Measurements from ENCODE around the gene CC2D1A.
A peak's percentile ranks its signal among the peaks of the same experiment; 100 is the strongest.

Gene CC2D1A

DNA sequence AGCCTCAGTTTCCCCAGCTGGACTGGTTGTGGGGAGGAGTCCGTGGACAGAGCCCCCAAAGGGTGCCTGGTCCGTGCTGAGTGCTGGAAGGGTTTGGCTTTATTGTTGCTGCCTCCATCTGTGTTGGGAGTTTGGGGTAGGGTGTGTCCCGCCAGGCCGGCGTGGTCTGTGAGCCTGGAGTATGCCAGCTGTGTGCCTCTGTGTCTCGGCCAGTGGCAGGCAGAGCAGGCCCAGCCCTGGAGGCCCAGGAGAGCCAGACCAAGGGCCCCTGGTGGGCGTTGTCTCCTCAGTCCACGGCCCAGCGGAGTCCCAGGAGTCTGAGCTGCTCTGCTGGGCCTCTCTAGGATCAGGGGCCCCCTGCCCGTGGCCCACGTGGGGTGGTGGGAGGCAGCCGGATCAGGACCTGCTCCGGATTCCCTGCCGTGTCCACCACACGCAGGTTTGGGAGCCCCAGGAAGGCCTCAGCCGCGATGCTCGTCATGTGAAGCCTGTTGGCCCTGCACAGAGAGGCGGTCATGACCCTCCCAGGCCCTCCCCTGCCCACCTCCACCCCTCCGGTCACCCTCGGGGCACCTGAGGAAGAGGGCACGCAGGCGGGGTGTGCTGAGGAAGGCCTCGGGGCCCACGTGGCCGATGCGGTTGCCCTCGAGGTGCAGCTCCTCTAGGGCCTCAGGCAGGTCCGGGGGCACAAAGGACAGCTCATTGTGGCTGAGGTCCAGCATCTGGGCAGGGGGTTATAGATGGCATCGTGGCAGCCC lies 25.6 kb downstream of the CC2D1A start:
- Mint-ChIP-seq H3K36me3 (ENCODE audit: low read depth) (peaks cover 27% of the 10 kb centered on the region), H3K27me3 (peaks cover 3% of the 10 kb centered on the region), H3K27ac (no peak overlapping the region), H3K9me3 (no peaks in the 10 kb centered on the region), H3K4me1 (ENCODE audit: low read depth) (peaks cover under 1% of the 10 kb centered on the region), H3K4me3 (no peak overlapping the region)
- no peak for DNase-seq

DNA sequence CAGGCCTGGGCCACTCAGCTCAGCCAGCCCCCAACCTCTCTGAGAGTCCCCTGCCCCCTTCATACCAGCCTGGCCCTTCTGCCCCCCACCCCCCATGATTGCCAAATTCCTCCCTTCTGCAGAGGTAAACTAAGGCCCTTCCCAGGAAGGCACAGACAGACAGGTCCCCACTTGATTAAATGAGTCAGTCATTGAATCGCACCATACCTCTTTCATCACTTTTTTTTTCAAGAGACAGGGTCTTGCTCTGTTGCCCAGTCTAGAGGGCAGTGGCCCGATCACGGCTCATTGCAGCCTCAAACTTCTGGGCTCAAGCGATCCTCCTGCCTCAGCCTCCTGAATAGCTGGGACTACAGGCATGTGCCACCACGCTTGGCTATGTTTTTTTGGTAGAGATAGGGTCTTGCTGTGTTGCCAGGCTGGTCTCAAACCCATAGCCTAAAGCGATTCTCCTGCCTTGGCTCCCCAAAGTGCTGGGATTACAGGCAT lies 26.2 kb downstream of the CC2D1A start:
- H3K4me3 Mint-ChIP-seq = no peak overlapping the region
- peaks cover 3% of the 10 kb centered on the region for H3K27me3 Mint-ChIP-seq
- peaks cover 20% of the 10 kb centered on the region for H3K36me3 Mint-ChIP-seq (ENCODE audit: low read depth)
- no peaks in the 10 kb centered on the region for H3K9me3 Mint-ChIP-seq
- DNase-seq = no peak
- H3K27ac Mint-ChIP-seq = no peak overlapping the region
- H3K4me1 Mint-ChIP-seq (ENCODE audit: low read depth) = no peaks in the 10 kb centered on the region

DNA sequence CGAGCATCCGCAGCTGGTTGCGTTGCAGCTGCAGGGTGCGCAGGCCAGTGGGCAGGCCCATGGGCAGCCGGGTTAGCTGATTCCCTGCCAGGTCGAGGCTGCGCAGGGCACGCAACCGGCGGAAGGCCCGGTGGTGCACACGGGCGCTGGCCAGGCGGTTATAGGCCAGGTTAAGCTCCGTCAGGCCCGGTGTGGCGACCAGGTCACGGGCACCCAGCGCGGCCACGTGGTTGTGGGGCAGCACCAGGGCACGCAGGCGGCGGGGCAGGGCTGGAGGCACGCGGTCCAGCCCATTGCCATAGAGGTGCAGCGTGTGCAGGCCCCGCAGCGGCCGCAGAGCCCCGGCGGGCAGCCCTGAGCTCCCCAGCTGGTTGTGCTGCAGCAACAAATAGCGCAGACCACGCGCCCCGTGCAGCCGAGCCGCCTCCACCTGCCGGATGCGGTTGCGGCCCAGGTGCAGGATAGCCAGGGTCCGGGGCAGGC lies 27.0 kb downstream of the CC2D1A start:
- Mint-ChIP-seq H3K4me3 (no peak overlapping the region), H3K36me3 (ENCODE audit: low read depth) (peaks cover 15% of the 10 kb centered on the region), H3K27me3 (peaks cover 7% of the 10 kb centered on the region), H3K4me1 (ENCODE audit: low read depth) (no peaks in the 10 kb centered on the region), H3K27ac (no peak overlapping the region), H3K9me3 (no peaks in the 10 kb centered on the region)
- no peak for DNase-seq

DNA sequence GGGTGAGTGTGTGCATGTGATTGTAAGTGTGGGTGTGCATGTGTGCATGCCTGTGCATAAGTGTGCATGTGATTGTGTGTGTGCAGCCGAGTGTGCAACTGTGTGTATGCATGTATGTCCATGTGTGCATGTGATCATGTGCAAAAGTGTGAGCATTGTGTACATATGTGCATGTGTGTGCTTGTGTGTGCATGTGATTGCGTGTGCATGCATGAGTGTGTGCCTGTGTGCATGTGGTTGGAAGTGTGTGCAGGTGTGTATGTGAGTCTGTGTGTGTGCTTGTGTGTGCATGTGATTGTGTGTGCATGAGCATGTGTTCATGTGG lies 28.7 kb downstream of the CC2D1A start:
- Mint-ChIP-seq H3K27me3 (peaks cover 7% of the 10 kb centered on the region), H3K9me3 (no peaks in the 10 kb centered on the region), H3K4me3 (no peak overlapping the region), H3K36me3 (ENCODE audit: low read depth) (peaks cover 4% of the 10 kb centered on the region), H3K27ac (no peak overlapping the region), H3K4me1 (ENCODE audit: low read depth) (no peaks in the 10 kb centered on the region)
- DNase-seq = no peak

DNA sequence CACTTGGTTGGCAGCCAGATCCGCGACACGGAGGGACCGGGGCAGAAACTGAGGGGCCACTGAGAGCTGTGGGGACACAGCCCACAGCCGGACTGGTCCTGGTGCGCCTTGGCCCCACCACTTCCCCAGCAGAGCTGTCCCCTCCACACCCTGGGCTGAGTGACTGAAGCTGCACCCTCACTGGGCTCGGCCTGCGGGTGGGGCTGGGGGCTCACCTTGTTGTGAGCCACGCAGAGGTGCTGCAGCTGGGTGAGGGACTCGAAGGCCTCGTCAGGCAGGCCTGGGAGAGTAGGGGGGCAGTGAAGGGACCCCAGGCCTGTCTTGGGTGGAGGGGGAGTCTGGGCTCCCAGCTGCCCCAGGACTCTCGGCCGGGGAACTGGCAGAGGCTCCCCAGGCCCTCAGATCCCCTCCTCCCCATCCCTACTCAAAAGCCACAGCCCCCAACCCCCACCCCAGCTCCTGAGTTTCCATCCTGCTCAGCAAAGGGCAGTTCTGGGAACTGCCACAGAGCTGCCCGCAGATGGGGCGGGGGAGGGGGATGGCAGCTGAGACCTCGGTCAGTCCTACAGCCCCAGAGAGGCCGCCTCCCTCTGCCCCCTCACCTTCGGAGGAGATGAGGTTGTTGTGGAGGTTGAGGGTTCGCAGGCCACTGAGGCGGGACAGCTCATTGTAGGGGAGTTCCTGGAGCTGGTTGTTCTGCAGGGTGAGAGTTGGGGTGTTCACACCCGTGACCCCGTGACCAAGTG lies 29.9 kb downstream of the CC2D1A start:
- Mint-ChIP-seq H3K4me1 (ENCODE audit: low read depth) (no peaks in the 10 kb centered on the region), H3K27me3 (peaks cover 7% of the 10 kb centered on the region), H3K27ac (no peak overlapping the region), H3K4me3 (no peak overlapping the region), H3K36me3 (ENCODE audit: low read depth) (peaks cover 2% of the 10 kb centered on the region), H3K9me3 (no peaks in the 10 kb centered on the region)
- no peak for DNase-seq

DNA sequence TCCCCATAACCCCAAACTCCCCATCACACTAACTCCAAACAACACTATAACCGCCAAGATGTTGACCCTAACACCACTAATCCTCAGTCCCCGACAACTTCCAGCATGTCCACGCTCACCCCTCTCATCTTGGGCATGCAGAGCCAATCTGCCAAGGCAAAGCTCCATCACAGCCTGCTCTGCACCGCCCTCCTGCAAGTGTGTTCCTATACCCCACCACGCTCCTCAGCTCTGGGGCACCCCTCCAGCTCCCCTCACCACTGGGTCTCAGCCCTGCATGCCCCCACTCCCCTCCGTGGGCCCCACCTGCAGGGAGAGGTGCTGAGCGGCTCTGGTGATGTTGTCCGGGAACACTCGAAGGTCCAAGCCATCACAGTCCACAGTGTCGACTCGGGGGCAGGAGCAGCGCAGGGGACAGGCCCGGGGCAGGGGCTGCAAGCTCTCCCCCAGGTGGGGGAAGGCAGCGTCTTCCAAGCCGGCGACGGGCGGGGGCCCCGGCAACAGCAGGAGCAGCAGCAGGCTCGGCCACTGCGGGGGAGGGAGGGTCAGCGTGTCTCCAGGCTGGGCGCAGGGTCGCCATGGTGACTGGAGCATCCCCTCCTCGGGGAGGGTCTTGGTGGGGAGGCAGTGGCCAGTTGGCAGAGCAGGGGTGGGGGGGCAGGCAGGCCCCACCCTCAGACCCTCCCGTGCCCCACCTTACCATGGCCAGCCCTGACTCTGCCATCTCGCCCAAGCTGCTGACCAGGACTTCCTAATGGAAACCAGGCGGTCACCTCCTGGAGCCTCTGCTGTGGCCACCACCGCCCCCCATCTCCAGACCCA lies 31.7 kb downstream of the CC2D1A start:
- Mint-ChIP-seq H3K9me3 (no peaks in the 10 kb centered on the region), H3K4me1 (ENCODE audit: low read depth) (no peaks in the 10 kb centered on the region), H3K27ac (no peak overlapping the region), H3K36me3 (ENCODE audit: low read depth) (no peaks in the 10 kb centered on the region), H3K27me3 (peaks cover 7% of the 10 kb centered on the region), H3K4me3 (no peak overlapping the region)
- DNase-seq = no peak

DNA sequence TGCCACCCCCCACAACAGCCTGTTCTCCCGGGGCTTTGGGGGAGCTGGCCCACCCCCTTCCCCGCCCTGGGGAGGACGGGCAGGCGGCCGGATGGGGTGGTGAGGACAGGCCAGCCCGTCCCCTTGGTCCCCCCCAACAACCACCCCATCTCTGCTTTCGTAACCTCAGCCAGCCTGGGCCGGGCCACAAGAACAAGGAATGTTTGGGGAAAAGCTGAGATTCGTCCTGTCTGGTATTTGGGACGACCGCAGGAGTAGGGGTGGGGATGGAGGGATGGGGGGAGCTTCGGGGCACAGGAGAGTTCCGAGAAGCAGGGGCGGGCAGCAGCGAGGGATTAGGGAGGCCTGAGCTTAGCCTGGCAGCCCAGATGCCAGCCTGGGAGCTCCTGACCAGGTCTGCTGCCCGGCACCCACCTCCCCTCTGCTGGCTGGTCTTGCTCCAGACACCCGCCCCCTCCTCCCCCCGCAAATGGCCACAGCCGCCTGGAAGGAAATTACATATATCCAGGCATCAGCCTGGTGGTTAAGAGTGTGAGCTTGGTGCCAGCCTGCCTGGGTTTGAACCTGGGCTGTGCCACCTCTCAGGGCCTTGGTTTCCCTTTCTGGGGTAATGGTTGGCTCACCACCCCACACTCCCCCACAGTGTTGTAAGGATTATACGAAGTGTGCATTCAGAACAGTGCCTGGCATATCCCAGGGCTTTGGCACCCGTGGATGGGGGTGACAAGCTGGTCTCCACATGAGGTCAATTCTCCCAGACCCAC lies 32.5 kb downstream of the CC2D1A start, which contains the start of gene PODNL1:
Gene PODNL1 (minus strand): TSS at position 117 of the 764 bp plus-strand sequence. CDS start 236 bp downstream, outside the sequence.
- Mint-ChIP-seq H3K27me3 (peaks cover 7% of the 10 kb centered on the region), H3K4me3 (no peak within 1 kb of the TSS)

DNA sequence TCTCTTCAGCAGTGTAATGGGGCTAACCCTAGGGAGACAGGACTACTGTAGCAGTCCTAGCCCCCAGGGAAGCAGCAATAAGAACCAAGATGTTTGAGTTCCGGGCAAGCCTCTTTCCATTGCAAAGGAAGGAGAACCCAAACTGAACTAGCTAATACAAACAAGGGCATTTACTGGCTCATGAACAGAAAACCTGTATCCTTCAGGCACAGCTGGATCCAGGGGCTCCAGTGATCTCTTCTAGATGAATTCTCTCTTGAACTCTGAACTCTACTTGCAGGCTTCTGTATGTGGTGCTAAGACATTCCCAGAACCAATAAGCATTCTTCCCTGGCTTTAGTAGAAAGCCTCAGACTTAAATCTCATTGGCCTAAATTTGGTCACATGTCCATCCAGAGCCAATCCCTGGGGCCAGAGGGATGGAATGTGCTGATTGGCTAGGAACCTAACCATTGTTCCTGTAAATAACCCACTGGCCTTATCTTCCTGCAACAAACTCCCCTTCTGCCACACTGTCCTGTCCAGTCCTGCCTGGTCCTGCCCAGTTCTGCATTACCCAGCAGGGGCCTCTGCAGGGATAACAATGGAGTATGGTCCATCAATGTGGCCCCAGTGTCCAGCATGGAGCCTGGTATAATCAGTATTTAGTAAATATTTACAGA lies 36.2 kb downstream of the CC2D1A start:
- Mint-ChIP-seq H3K27ac (no peak overlapping the region), H3K36me3 (ENCODE audit: low read depth) (no peaks in the 10 kb centered on the region), H3K9me3 (no peaks in the 10 kb centered on the region), H3K4me1 (ENCODE audit: low read depth) (no peaks in the 10 kb centered on the region), H3K27me3 (peaks cover 4% of the 10 kb centered on the region), H3K4me3 (no peak overlapping the region)
- DNase-seq = no peak

More for the DNA sequence above, 32.5 kb downstream of the CC2D1A start, which contains the start of gene PODNL1:
- Mint-ChIP-seq H3K9me3 (no peaks in the 10 kb centered on the region), H3K27ac (no peak within 1 kb of the TSS), H3K4me1 (ENCODE audit: low read depth) (no peaks in the 10 kb centered on the region), H3K36me3 (ENCODE audit: low read depth) (no peaks in the 10 kb centered on the region)
- no peak for DNase-seq

DNA sequence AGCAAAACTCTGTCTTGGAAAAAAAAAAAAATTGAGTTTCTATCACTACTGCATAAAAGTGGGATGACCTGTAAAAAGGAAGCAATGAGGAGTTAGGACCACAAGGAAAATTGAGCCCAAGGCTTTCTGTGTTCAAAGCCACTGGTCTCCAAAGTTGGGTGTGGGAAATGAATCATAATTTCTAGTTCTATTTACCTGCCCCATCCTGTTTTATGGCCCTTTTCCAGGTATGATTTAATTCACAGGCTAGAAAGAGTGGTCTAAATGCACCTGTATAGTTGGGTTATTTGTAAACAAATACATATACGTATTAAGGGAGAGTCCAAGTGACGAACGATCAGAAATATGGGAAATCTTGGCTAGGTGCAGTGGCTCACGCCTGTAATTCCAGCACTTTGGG lies 40.4 kb downstream of the CC2D1A start:
- no peaks in the 10 kb centered on the region for H3K4me1 Mint-ChIP-seq (ENCODE audit: low read depth)
- no peaks in the 10 kb centered on the region for H3K27me3 Mint-ChIP-seq
- no peak overlapping the region for H3K4me3 Mint-ChIP-seq
- no peaks in the 10 kb centered on the region for H3K9me3 Mint-ChIP-seq
- DNase-seq = no peak
- H3K27ac Mint-ChIP-seq = no peak overlapping the region
- no peaks in the 10 kb centered on the region for H3K36me3 Mint-ChIP-seq (ENCODE audit: low read depth)

DNA sequence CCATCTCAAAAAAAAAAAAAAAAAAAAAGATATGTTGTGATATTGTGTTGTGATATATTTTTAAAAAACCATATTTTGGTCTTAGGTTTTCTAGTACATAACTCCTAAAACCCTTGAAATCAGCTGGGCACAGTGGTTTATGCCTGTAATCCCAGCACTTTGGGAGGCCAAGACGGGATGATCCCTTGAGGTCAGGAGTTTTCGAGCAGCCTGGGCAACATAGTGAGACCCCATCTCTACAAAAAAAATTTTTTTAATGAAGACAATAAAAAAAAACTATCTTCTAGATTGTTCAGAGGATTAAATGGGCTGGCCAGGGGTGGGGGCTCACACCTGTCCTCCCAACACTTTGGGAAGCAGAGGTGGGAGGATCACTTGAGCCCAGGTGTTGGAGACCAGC lies 45.0 kb downstream of the CC2D1A start:
- Mint-ChIP-seq H3K27ac (no peak overlapping the region), H3K9me3 (no peaks in the 10 kb centered on the region), H3K4me1 (ENCODE audit: low read depth) (peaks cover 22% of the 10 kb centered on the region), H3K4me3 (no peak overlapping the region), H3K36me3 (ENCODE audit: low read depth) (peaks cover 25% of the 10 kb centered on the region), H3K27me3 (no peaks in the 10 kb centered on the region)
- no peak for DNase-seq

DNA sequence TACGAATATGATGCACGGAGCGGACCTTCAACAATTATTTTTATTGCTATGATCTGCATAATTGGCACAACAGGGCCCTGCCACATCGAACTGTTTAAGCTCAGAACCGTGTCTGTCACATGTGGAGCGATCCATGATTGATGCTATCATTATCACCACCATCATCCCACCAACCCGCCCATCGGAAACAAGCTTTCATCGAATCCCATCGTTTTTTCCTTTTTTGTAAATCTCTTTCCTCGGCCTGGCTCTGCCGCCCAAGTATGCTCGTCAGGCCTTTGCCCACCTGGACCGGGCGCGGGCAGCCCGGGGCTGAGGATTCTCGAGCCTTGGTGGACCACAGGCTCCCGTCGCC lies 45.8 kb downstream of the CC2D1A start:
- Mint-ChIP-seq H3K9me3 (no peaks in the 10 kb centered on the region), H3K36me3 (ENCODE audit: low read depth) (peaks cover 31% of the 10 kb centered on the region), H3K4me1 (ENCODE audit: low read depth) (peaks cover 22% of the 10 kb centered on the region), H3K27ac (peak overlapping the region; percentile 94), H3K4me3 (peak overlapping the region; percentile 94), H3K27me3 (no peaks in the 10 kb centered on the region)
- DNase-seq = no peak

DNA sequence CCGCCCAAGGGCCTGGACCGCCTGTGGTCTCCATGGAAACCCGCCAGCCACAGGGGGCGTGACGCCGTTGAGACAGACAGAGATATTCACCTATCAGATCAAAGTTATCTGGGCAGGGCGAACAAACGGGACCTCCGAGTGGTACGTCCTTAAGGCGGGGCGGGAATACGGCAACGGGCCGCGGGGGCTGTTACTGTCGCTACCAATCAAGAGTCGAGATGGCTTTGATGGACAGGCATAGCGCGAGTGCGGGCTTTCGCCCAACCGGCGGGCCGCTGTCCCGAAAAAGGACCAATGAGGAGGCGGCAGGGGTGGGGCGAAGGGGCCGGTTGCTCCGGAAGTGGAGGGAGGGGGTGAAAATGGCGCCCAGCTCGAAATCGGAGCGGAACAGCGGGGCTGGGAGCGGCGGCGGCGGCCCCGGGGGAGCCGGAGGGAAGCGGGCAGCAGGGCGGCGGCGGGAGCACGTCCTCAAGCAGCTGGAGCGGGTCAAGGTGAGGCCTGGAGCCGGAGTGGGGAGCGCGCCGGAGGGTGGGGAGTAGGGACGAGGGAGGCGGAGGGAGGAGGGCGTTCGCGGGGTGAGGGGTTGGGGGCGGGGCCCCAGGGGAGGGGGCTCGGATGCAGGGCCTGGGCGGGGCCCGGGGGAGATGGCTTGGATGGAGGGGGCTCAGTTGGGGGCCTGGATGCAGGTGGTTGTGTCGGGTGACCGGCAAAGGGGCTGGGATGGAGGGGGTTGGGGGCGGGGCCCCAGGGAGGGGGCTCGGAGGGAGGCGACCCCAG lies 46.3 kb downstream of the CC2D1A start, which contains the start of gene DCAF15:
Gene DCAF15 (plus strand): TSS at position 356 of the 777 bp plus-strand sequence. CDS start 4 bp downstream, at position 360.
- H3K27me3 Mint-ChIP-seq = no peaks in the 10 kb centered on the region
- peaks cover 22% of the 10 kb centered on the region for H3K4me1 Mint-ChIP-seq (ENCODE audit: low read depth)

More for the DNA sequence above, 46.3 kb downstream of the CC2D1A start, which contains the start of gene DCAF15:
- H3K27ac Mint-ChIP-seq = peak within 1 kb of the TSS; percentile 94
- peak; percentile 96 for DNase-seq
- peaks cover 37% of the 10 kb centered on the region for H3K36me3 Mint-ChIP-seq (ENCODE audit: low read depth)
- H3K9me3 Mint-ChIP-seq = no peaks in the 10 kb centered on the region
- peak within 1 kb of the TSS; percentile 94 for H3K4me3 Mint-ChIP-seq
